Measurements from ENCODE around the gene MAPK8.

DNA sequence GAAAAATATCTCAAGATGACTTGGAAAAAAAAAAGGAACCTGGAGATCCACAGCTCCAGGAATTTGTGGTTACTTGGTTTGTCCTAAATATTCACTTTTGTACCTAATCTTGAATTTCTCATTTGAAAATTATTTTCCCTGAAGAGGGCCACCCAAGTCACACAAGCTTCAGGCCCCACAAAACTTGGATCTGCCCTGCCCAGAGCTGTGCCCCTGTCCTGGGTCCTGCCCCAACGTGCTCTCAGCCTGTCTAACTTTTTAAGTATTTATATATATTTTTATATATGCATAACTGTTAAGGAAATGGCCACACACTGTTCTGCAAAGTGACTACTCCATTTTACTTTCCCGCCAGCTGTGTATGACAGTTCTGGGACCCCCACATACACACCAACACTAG, 174.9 kb downstream of the MAPK8 start:
- TF ChIP-seq ZNF416 (CRISPR knock-in tag; IDR thresholded peaks at IDR 0.05) (no peak), NFYB (CRISPR knock-in tag; conservative IDR thresholded peaks at IDR 0.05; ENCODE audit: low read depth) (no peak), OVOL2 (CRISPR knock-in tag; IDR thresholded peaks at IDR 0.05; ENCODE audit: borderline replicate concordance) (no peak)
- TF ChIP-seq, protein P1, sequence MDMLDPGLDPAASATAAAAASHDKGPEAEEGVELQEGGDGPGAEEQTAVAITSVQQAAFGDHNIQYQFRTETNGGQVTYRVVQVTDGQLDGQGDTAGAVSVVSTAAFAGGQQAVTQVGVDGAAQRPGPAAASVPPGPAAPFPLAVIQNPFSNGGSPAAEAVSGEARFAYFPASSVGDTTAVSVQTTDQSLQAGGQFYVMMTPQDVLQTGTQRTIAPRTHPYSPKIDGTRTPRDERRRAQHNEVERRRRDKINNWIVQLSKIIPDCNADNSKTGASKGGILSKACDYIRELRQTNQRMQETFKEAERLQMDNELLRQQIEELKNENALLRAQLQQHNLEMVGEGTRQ (CRISPR knock-in tag; IDR thresholded peaks at IDR 0.05), result no peak
- TF ChIP-seq, protein P2, sequence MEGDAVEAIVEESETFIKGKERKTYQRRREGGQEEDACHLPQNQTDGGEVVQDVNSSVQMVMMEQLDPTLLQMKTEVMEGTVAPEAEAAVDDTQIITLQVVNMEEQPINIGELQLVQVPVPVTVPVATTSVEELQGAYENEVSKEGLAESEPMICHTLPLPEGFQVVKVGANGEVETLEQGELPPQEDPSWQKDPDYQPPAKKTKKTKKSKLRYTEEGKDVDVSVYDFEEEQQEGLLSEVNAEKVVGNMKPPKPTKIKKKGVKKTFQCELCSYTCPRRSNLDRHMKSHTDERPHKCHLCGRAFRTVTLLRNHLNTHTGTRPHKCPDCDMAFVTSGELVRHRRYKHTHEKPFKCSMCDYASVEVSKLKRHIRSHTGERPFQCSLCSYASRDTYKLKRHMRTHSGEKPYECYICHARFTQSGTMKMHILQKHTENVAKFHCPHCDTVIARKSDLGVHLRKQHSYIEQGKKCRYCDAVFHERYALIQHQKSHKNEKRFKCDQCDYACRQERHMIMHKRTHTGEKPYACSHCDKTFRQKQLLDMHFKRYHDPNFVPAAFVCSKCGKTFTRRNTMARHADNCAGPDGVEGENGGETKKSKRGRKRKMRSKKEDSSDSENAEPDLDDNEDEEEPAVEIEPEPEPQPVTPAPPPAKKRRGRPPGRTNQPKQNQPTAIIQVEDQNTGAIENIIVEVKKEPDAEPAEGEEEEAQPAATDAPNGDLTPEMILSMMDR (IDR thresholded peaks at IDR 0.05), result no peak
- TF ChIP-seq, protein P3, sequence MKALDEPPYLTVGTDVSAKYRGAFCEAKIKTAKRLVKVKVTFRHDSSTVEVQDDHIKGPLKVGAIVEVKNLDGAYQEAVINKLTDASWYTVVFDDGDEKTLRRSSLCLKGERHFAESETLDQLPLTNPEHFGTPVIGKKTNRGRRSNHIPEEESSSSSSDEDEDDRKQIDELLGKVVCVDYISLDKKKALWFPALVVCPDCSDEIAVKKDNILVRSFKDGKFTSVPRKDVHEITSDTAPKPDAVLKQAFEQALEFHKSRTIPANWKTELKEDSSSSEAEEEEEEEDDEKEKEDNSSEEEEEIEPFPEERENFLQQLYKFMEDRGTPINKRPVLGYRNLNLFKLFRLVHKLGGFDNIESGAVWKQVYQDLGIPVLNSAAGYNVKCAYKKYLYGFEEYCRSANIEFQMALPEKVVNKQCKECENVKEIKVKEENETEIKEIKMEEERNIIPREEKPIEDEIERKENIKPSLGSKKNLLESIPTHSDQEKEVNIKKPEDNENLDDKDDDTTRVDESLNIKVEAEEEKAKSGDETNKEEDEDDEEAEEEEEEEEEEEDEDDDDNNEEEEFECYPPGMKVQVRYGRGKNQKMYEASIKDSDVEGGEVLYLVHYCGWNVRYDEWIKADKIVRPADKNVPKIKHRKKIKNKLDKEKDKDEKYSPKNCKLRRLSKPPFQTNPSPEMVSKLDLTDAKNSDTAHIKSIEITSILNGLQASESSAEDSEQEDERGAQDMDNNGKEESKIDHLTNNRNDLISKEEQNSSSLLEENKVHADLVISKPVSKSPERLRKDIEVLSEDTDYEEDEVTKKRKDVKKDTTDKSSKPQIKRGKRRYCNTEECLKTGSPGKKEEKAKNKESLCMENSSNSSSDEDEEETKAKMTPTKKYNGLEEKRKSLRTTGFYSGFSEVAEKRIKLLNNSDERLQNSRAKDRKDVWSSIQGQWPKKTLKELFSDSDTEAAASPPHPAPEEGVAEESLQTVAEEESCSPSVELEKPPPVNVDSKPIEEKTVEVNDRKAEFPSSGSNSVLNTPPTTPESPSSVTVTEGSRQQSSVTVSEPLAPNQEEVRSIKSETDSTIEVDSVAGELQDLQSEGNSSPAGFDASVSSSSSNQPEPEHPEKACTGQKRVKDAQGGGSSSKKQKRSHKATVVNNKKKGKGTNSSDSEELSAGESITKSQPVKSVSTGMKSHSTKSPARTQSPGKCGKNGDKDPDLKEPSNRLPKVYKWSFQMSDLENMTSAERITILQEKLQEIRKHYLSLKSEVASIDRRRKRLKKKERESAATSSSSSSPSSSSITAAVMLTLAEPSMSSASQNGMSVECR (CRISPR knock-in tag; IDR thresholded peaks at IDR 0.05; ENCODE audit: borderline replicate concordance), result no peak
- TF ChIP-seq, protein P4, sequence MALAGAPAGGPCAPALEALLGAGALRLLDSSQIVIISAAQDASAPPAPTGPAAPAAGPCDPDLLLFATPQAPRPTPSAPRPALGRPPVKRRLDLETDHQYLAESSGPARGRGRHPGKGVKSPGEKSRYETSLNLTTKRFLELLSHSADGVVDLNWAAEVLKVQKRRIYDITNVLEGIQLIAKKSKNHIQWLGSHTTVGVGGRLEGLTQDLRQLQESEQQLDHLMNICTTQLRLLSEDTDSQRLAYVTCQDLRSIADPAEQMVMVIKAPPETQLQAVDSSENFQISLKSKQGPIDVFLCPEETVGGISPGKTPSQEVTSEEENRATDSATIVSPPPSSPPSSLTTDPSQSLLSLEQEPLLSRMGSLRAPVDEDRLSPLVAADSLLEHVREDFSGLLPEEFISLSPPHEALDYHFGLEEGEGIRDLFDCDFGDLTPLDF (CRISPR knock-in tag; IDR thresholded peaks at IDR 0.05), result no peak
- TF ChIP-seq, protein P5, sequence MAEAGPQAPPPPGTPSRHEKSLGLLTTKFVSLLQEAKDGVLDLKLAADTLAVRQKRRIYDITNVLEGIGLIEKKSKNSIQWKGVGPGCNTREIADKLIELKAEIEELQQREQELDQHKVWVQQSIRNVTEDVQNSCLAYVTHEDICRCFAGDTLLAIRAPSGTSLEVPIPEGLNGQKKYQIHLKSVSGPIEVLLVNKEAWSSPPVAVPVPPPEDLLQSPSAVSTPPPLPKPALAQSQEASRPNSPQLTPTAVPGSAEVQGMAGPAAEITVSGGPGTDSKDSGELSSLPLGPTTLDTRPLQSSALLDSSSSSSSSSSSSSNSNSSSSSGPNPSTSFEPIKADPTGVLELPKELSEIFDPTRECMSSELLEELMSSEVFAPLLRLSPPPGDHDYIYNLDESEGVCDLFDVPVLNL (CRISPR knock-in tag; IDR thresholded peaks at IDR 0.05; ENCODE audit: borderline replicate concordance, low read depth), result no peak
- TF ChIP-seq, protein P6, sequence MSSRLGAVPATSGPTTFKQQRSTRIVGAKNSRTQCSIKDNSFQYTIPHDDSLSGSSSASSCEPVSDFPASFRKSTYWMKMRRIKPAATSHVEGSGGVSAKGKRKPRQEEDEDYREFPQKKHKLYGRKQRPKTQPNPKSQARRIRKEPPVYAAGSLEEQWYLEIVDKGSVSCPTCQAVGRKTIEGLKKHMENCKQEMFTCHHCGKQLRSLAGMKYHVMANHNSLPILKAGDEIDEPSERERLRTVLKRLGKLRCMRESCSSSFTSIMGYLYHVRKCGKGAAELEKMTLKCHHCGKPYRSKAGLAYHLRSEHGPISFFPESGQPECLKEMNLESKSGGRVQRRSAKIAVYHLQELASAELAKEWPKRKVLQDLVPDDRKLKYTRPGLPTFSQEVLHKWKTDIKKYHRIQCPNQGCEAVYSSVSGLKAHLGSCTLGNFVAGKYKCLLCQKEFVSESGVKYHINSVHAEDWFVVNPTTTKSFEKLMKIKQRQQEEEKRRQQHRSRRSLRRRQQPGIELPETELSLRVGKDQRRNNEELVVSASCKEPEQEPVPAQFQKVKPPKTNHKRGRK (CRISPR knock-in tag; IDR thresholded peaks at IDR 0.05; ENCODE audit: borderline replicate concordance), result no peak
